IPS DF 19.7 (cell line): ENCODE measurements around the gene DNAJB11.
"Not testable (repeated sequence)": the region's sequence is repeated elsewhere in the genome, so short reads cannot be mapped to it uniquely, and the experiment has no call there.

Source experiments
- DNase-seq: peaks from one replicate; pipeline ENCODE4 v3.0.0-alpha.2; 2013; ENCODE audit warnings: low read depth, low spot score

Gene DNAJB11

GRCh38 chr3:186552408-186553031 is 18.0 kb upstream of the DNAJB11 start:
- DNase-seq: no peak

DNA sequence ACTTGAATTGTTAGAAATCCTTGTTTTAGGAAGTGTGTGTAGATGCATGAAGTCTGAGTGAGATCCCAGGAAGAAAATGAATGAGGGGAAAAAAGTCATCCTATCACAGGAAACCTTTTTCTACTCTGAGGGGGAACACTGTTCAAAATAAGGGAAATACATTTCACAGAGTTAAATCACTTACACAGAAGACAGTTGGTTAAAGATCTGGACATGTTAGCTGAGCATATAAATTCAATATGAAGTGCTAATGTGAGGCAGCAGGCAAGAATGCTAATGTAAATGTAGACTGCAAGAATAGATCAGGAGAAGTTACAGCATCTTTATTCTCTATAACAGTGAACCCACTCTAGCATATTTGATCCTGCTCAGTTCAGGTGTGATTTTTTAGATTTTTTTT is 5.9 kb upstream of the DNAJB11 start:
- DNase-seq: no peak

- DNase-seq: no peak
Measured at GRCh38 chr3:186566772-186567071, 3.8 kb upstream of the DNAJB11 start.

GRCh38 chr3:186567072-186567921 is 3.2 kb upstream of the DNAJB11 start, which contains the start of gene TBCCD1:
TBCCD1 (minus strand) TSS chr3:186567339; CDS start chr3:186564329, 3,010 bp downstream.
- peak; percentile 61 for DNase-seq

GRCh38 chr3:186569361-186569760 is 1.2 kb upstream of the DNAJB11 start:
- DNase-seq: not testable (repeated sequence)

- DNase-seq: no peak
Measured at GRCh38 chr3:186569779-186570095, 783 bp upstream of the DNAJB11 start.

- no peak for DNase-seq
Measured at GRCh38 chr3:186570941-186571643, 572 bp downstream of the DNAJB11 start.

DNA sequence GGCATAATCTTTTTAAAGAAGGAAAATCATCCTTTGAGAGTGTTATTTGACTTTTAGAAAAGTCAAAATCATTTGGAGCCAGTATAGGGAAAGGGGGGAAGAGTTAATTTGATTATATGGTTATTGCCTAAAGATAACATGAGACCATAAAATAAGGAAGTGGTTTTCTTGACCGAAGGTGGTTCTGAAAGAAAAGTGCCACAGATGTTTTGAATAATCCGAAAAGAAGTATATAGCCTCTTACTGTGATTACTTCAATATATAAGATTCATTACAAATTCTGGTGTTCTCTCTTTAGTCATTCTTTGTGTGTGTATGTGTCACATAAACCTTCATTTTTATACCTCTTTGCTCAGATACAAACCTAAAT is 1.1 kb downstream of the DNAJB11 start:
- no peak for DNase-seq

GRCh38 chr3:186577521-186577920 is 7.0 kb downstream of the DNAJB11 start:
- DNase-seq: no peak

- no peak for DNase-seq
Measured at GRCh38 chr3:186580785-186581184, 10.3 kb downstream of the DNAJB11 start.

DNA sequence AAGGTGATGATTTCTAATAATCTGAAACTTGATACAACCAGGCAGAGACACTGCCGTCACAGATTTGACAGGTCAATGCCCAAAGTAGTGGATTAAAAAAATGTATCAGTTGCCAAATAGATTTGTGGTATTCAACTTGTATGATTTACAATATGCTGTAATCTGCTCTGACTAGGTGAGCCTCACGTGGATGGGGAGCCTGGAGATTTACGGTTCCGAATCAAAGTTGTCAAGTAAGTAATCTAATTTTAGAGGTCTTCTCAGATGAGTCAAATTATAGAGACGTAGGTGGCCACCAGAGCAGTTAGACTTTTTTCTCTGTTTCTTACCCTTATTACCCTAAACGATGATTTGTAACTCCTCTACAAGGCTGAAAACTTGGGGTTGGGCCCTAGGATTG is 12.0 kb downstream of the DNAJB11 start:
- no peak for DNase-seq

GRCh38 chr3:186583831-186584230 is 13.3 kb downstream of the DNAJB11 start:
- DNase-seq: no peak

DNA sequence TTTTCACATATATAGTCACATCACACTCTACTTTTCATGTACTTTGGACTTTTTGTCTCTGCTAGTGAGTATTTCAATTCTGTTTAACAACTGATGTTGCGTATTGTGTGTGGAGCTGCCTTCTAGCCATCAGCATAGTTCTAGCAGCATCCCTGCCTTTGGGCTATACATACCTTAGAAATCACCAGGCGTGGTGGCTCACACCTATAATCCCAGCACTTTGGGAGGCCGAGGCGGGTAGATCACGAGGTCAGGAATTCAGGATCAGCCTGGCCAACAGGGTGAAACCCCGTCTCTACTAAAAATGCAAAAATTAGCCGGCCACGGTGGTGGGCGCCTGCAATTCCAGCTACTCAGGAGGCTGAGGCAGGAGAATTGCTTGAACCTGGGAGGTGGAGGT is 15.7 kb downstream of the DNAJB11 start:
- DNase-seq: not testable (repeated sequence)

GRCh38 chr3:186587183-186587582 is 16.7 kb downstream of the DNAJB11 start:
- no peak for DNase-seq

DNA sequence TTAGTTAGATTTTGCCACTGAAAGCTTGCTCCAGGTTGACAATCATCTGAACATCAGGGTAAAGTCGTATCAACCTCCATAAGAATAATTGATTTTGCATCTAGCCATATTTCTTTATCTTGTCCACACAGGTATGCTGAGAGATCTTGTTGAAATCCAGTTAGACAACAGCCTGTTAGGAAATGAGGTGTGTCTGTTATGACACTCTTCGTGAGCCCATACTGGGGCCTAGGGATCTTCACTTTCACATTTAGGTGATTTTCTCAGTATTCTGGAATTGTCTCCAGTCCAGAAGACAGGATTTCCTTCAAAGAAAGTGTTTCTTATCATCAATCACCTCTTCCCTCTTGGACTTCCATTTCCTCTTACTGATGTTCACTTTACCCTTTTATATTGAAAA is 18.1 kb downstream of the DNAJB11 start:
- DNase-seq: no peak

- no peak for DNase-seq
Measured at GRCh38 chr3:186589121-186589520, 18.6 kb downstream of the DNAJB11 start.

- no peak for DNase-seq
Measured at GRCh38 chr3:186589856-186590579, 19.5 kb downstream of the DNAJB11 start.

GRCh38 chr3:186590580-186591295 is 20.2 kb downstream of the DNAJB11 start:
- no peak for DNase-seq

DNA sequence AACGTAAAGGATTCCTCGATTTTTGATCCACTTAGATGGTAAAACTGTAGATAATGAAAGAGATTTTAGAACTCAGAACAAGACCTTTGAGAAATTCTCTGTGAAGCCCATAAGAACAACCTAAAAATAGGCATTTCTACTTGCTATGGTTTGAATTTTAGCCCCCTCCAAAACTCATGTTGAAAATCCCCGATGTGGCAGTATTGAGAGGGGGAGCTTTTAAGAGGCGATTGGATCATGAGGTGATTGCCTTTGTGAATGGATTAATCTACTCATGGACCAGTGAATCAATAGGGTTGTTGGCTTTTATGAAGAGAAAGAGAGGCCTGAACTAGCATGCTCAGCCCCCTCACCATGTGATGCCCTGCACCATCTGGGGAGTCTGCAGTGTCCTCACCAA is 22.2 kb downstream of the DNAJB11 start:
- DNase-seq: no peak

DNA sequence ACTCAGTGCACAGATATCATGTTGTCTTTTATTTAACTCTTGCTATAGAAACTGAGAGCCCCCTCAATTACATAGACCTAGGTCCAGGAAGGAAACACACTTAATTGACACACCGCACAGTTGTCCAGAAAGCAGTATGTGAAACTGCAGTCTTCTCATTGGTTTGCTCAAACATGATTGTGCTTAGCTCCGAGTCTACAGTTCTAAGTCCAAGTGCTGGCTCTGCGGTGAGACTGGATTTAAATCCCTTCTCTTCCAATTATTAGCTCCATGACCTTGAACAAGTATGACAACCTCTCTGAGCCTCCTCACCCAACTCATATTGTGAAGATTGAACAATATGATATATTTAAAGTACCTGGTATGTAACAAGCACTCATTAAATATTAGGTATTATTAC is 23.3 kb downstream of the DNAJB11 start:
- DNase-seq: no peak

DNA sequence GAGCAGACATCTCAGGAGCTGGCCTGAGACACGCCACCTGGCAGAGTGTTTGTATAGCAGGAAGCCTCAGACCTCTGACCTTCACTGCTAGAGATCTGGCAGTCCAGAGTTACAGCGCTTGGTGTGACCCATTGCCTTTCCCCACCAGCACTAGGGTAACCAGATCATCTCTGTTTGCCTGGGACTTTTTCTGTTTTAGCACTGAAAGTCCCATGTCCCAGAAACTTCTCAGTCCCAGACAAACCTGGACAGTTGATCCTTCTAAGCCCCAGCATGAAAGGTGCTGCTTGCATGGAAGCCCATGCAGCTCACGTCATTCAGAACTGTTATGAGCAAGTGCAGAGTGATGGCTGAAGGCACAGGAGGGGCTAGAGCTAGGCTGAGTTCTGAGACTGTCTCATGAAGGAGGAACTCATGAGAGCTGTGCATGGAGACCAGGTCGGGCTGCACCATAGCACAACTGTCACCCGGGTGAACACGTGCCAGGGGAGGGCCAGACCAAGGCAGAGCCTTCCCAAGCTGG is 24.1 kb downstream of the DNAJB11 start:
- DNase-seq: no peak
